Stimulated activated CD4-positive, alpha-beta T cell treated with anti-CD3 and anti-CD28 coated beads, Interleukin-4, amount 100 ng/mL, for 4 hours (primary cell): ENCODE data around the gene PPP4R3B.
"Not testable (repeated sequence)": the region's sequence is repeated elsewhere in the genome, so short reads cannot be mapped to it uniquely, and the experiment has no call there.

ENCODE experiments used
- DNase-seq, 2 experiments: peaks; one replicate each; pipeline ENCODE4 v3.0.0-alpha.2; 2020

The PPP4R3B gene

GRCh38 chr2:55592130-55592529 is 25.3 kb downstream of the PPP4R3B start:
- DNase-seq, result no peak

DNA sequence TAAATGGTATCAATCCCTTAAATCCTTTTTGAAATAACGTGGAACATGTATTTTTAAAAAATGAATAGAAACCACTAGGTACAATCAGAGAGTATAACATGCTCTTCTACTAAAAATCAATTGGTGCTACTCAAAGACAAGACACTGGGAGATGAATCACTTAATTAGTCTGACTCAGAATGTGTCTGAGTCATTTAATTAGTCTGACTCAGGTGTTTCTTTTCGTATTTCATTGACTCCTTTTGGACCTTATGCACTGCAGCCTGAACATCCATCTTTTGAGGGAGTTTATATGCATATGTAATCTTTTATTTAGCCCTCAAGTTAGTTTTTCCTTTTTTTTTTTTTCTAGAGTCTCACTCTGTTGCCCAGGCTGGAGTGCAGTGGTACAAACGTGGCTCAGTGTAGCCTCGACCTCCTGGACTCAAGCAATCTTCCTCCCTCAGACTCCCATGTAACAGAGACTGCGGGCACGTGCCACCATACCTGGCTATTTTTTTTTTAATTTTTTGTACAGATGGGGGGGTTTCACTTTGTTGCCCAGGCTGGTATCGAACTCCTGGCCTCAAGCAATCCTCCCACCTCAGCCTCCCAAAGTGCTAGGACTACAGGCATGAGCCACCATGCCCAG is 26.5 kb downstream of the PPP4R3B start:
- no peak for DNase-seq

DNA sequence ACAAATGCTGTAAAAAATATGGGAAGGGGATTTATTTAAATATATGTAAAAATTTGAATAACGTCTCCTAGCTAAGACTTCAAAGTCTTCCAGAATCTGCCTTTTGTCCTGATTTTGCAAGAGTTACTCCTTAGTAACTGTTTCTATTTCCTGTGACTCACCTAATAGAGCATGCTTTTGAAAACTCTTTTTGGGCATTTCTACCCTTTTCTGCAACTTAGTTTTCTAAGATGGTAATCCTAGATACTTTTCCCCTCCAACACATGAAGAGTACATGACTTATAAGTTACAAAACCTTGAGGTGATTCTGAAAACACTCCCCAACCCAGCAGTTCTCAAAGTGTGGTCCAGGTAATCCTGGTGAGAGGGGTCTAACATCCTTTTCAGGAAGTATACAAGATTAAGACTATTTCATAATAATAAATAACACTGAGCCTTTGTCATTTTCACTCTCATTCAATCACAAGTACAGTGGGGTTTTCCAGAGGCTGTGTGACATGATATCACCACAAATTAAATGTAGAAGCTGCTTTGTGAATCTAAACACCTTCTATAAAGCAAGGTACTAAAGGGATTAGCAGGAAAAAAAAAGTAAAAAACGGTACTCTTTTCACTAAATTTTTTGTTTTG is 31.9 kb downstream of the PPP4R3B start:
- no peak for DNase-seq

DNA sequence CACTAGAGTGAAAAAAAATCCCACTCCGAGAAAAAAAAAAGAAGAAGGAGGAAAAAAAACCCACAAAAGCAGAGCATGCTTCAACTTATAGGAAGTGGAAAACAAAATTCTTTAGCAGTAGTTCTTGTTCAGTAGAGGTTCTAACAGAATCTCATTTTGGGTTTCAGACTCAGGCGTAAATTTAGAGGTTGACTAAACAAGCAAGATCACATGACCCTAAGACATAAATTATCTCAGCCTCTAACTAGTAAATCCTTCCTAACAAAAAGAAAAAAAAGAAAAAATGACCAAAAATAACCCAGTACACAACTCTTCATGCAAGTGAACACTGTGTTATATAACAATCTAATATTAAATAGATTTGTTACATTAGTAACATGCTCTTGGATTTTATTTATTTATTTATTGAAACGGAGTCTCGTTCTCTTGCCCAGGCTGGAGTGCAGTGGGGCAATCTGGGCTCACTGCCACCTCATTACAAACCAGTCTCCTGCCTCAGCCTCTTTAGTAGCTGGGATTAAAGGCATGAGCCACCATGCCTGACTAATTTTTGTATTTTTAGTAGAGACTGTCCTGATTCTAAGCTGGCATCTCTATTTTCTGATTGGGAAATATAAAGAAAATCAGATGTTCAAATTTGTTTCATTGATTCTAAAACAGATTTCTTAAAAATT is 35.4 kb downstream of the PPP4R3B start:
- DNase-seq, result no peak

GRCh38 chr2:55581435-55581834 is 36.0 kb downstream of the PPP4R3B start:
- DNase-seq, result no peak

- DNase-seq, result not testable (repeated sequence)
Measured at GRCh38 chr2:55569002-55569401, 48.4 kb downstream of the PPP4R3B start.

DNA sequence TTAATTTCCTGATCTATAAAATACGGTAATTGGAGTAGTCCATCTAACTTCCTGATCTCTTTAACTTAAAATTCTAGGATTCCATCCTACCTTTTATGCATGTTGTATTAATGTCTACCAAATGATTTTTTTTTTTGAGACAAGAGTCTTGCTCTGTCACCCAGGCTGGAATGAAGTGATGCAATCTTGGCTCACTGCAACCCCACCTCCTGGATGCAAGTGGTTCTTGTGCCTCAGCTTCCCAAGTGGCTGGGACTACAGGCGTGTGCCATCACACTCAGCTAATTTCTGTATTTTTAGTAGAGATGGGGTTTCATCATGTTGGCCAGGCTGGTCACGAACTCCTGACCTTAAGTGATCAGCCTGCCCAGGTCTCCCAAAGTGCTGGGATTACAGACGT is 50.1 kb downstream of the PPP4R3B start:
- DNase-seq, result no peak

DNA sequence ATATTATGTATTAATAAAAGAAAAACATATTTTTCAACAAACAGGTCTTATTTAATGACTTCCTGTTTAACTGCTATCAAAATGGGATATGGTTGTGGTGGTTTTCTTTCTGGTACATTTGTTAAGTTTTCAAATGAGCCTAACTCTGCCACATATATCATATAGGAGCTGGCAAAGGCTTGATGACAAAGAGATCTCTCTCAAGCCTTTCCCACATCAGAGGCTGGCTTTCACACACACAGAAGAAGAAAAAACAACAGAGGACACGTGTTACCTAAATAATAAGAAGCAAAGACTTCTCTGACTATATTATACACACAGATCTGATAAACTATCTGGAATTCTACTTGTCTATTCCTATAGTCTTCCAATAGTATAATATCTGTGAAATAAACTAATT is 51.8 kb downstream of the PPP4R3B start:
- DNase-seq, result no peak

DNA sequence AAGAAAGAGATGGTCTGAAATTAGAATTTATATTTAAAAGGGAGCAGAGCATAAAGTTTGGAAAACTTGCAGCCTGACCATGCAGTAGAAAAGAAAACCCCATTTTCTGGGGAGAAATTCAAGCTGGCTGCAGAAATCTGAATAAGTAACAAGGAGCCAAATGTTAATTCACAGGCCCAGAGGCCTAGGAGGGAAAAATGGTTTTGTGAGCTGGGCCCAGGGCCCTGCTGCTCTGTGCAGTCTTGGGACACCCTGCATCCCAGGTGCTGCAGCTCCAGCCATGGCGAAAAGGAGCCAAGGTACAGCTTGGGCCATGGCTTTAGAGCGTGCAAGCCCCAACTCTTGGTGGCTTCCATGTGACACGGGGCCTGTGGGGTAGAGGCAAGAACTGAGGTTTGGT is 56.6 kb downstream of the PPP4R3B start:
- DNase-seq, result no peak

GRCh38 chr2:55556809-55557208 is 60.6 kb downstream of the PPP4R3B start:
- no peak for DNase-seq

DNA sequence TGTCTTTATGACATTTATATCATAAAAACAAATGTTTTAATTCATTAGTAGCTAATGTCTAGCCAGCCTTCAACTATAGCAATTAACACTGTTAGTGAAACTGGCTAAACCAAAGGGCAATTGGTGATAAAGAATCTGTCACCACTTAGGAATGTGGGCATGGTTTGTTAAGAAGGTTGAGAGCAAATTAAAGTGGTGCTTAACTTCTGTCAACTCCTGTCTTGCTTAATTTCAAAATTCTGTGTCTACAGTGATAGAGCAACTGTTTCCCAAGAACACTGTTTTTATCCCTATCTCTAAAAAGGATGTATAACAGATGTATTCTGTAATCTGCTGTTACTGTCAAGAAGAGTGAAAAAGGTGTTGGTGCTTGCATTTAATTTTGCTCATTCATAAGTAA is 61.4 kb downstream of the PPP4R3B start:
- DNase-seq, result no peak

- DNase-seq, result no peak
Measured at GRCh38 chr2:55553321-55553720, 64.1 kb downstream of the PPP4R3B start.

DNA sequence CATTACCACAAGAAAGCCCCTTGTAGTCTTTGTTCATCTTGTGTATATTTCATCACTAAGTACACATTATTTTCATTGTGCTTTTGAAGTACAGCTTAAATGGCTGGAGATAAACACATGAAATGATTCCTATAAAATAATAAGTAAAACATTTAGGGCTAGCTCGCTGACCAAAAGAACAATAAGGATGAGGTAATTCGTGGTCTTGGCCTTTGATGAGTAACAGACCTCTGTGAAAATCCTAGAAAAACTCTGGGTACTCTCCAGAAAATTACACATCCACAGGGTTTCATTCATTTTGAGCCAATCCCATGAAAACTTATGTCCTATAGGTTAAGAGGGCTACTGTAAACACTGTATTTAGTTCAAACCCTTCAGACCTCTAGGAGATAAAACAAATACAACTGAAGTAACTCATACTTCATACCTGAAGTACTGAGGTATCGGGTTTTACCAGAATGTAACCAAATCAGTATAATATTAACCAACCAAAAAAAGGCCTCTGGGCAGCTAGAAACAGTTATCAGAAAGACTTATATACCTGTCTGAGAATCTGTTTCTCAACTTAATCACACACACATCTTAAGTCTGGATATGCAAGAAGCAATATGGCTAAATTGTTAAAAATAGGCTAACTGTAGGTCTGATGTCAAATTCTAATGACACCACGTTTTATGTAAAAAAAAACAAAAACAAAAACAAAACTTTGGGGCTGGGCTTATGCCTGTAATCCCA is 66.9 kb downstream of the PPP4R3B start:
- DNase-seq, result no peak

DNA sequence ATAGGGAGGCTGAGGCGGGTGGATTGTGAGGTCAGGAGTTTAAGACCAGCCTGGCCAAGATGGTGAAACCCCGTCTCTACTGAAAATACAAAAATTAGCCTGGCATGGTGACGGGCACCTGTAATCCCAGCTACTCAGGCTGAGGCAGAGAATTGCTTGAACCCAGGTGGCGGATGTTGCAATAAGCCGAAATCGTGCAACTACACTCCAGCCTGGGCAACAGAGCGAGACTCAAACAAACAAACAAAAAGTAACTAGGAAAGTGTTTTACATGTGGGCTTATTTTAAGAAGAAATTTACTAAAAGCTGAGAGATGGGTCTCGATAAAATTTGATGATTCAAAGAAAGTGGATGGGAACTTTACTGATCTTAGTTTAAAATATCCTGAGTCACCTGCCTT is 69.7 kb downstream of the PPP4R3B start:
- DNase-seq, result not testable (repeated sequence)

GRCh38 chr2:55547001-55547400 is 70.4 kb downstream of the PPP4R3B start:
- DNase-seq, result no peak

DNA sequence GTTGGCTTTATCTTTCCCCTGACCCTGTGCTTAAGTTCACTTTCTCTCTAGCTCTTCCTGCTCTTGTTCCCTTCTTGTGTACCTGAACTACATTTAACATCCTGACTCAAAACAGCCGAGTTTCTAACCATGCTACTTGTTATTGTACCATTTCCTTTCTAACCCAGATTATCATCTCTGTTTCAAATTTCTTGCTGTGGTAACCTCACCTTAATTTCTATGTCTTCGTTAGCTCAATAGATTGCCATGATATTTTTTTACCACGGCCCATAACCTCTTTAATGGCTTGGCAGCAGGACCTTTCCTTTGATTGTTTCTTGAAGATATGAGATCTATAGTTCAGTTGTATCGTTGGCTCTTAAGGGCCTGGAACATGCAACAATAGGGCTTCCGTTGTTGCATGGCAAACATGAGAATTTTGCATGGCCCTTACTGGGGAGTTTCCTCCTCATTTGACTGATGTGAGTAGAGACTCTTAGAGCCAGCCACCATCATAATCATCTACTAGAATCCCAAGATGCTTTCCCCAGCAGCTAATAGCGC is 86.8 kb downstream of the PPP4R3B start:
- DNase-seq, result no peak

- no peak for DNase-seq
Measured at GRCh38 chr2:55526174-55526573, 91.2 kb downstream of the PPP4R3B start.

DNA sequence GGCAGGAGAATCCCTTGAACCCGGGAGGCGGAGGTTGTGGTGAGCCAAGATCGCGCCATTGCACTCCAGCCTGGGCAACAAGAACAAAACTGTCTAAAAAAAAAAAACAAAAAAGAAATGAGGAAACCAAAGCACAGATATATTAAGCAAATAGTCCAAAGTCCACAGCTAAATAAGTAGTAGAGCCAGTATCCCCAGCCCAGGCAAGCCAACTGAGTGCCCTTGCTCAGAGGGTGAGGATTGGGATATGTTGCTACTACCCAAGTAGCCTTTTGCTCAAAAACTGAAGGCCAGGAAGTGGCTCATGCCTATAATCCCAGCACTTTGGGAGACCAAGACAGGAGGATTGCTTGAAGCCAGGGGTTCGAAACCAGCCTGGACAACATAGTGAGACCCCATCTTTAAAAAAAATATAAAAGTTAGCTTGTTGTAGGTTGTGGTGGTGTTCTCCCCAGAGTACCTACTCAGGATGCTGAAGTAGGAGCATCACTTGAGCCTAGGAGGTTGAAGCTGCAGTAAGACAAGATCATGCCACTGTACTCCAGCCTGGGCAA is 92.5 kb downstream of the PPP4R3B start:
- no peak for DNase-seq

DNA sequence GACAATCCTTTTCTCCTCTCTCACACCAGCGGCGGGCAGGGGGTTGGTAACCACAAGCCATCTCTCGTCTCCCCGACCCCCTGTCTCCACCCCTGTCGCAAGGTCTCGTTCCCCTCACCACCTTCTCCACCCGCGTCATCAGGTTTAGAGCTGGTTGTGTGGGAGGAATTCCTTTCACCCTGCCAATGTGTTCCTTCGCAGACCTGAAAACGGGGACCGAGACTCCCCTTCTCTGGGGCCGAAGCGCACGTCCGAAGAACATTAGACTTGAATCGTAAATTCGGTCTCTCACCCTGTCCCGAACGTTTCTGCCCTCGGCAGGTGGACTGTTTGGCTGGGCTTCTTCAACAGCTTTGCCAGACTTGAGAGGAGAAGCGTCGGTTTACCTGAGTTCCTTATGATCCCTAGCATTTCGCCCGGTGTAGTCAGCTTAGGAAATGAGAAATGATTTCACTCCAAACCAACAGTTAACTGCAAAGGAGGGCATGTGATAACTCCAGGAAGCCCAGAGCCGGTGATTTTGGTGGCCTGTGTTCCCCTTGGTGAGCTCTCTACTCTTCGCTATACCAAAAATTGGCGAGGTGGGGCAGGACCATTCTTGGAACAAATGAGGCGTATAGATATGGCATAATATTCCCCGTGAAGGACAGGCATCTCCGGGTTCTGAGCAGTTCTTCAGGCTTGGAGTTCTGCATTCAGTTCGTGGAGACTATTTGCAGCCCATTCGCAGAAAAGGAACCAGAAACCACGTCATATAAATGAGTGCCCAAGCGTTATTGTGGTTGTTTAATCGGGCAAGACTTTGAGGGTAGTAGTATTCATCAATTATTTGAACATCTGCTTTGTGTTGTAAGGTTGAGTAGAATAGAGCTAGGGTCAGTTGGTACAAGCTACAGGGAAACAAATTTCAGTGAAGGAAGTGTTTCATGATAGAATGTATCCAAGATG is 97.2 kb downstream of the PPP4R3B start:
- peak; percentile 36 to 52 for DNase-seq

GRCh38 chr2:55518841-55519165 is 98.6 kb downstream of the PPP4R3B start:
- DNase-seq, result peak in 1 of 2 experiments; percentile 0

DNA sequence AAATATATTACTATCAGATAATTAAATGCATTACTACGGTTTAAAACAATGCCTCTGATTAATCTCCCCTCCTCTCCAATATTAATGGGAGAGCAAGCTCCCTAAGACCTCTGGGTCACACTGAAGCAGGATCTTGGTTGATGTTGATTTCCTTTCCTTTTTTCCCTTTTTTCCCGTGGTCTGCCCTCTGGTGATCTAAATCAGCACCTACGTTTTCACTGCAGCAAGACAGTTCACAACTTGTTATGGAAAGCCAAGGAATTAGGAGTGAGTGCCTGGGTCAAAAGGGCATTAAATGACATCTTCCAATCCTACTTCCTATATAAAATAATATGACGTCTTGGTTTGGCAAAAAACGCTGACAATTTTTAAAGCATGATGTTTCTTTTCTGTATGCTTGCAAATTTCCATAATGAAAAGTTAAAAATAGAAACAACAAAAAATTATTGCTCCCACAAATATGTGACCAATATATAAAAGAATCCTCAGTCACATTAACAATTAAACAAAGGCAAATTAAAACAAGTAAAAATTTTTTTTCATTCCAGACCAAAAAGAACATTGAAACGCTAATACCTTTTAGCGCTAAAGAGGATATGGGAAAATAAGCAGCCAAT is 105.8 kb downstream of the PPP4R3B start:
- DNase-seq, result no peak
